ENCODE data around the gene RAD51B. TPM values are rescaled to one million over a fixed set of nuclear protein-coding genes. Genes with fewer than 3 reads are reported as not detected.

Gene RAD51B
- total and polyA plus RNA-seq, 4 donors = 2.5 to 95.0 (median 9.6) TPM

GRCh38 chr14:68386950-68387779, 567.6 kb downstream of the RAD51B start:
- Histone ChIP-seq H3K4me3 (no peak overlapping the region), H3K27me3 (ENCODE audit: control insufficient read depth in 3 of 3, insufficient read depth in 3 of 3, low read length in 2 of 3) (no peaks in the 10 kb centered on the region), H3K9me3 (ENCODE audit: control insufficient read depth in 4 of 4, insufficient read depth in 3 of 4, low read length in 3 of 4) (no peaks in the 10 kb centered on the region), H3K36me3 (ENCODE audit: control insufficient read depth in 4 of 4, insufficient read depth in 4 of 4, low read length in 4 of 4) (no peaks in the 10 kb centered on the region), H3K4me1 (ENCODE audit: control insufficient read depth in 5 of 5, insufficient read depth in 5 of 5, low read length in 5 of 5) (peaks cover 2 to 60% (median 26%) of the 10 kb centered on the region in 5 donors), H3K27ac (ENCODE audit: low read depth in 1 of 2, low read length in 1 of 2) (no peak overlapping the region), H3K9ac (ENCODE audit: insufficient read depth in 1 of 2, low read length in 2 of 2) (peak overlapping the region in 1 of 2 donors; percentile 2)
- no peak for TF ChIP-seq CTCF (IDR thresholded peaks at IDR 0.05; ENCODE audit: control extremely low read depth, extremely low read depth)
- DNase-seq = peak in 2 of 3 donors; percentile 84 to 89
- no peak for ATAC-seq (ENCODE audit: insufficient read depth, low FRiP score)
- WGBS, 2 donors = 37 to 43% methylated on average over 6 of the region's 6 CpGs

- H3K4me3 ChIP-seq = no peak overlapping the region
- no peak overlapping the region for H3K27ac ChIP-seq (ENCODE audit: low read depth in 1 of 2, low read length in 1 of 2)
- peak in 1 of 3 donors; percentile 31 for DNase-seq
- no peaks in the 10 kb centered on the region for H3K9me3 ChIP-seq (ENCODE audit: control insufficient read depth in 4 of 4, insufficient read depth in 3 of 4, low read length in 3 of 4)
- WGBS, 2 donors = 86 to 91% methylated on average over 3 of the region's 3 CpGs
- H3K9ac ChIP-seq (ENCODE audit: insufficient read depth in 1 of 2, low read length in 2 of 2) = no peak overlapping the region
- no peaks in the 10 kb centered on the region for H3K36me3 ChIP-seq (ENCODE audit: control insufficient read depth in 4 of 4, insufficient read depth in 4 of 4, low read length in 4 of 4)
- ATAC-seq (ENCODE audit: insufficient read depth, low FRiP score) = no peak
- H3K27me3 ChIP-seq (ENCODE audit: control insufficient read depth in 3 of 3, insufficient read depth in 3 of 3, low read length in 2 of 3) = no peaks in the 10 kb centered on the region
- TF ChIP-seq CTCF (IDR thresholded peaks at IDR 0.05; ENCODE audit: control extremely low read depth, extremely low read depth) = no peak
- peaks cover 4 to 69% (median 35%) of the 10 kb centered on the region in 5 donors for H3K4me1 ChIP-seq (ENCODE audit: control insufficient read depth in 5 of 5, insufficient read depth in 5 of 5, low read length in 5 of 5)
These were observed 570.4 kb downstream of the RAD51B start for GRCh38 chr14:68389943-68390342.

- Histone ChIP-seq H3K9me3 (ENCODE audit: control insufficient read depth in 4 of 4, insufficient read depth in 3 of 4, low read length in 3 of 4) (no peaks in the 10 kb centered on the region), H3K36me3 (ENCODE audit: control insufficient read depth in 4 of 4, insufficient read depth in 4 of 4, low read length in 4 of 4) (no peaks in the 10 kb centered on the region), H3K9ac (ENCODE audit: insufficient read depth in 1 of 2, low read length in 2 of 2) (no peak overlapping the region), H3K27me3 (ENCODE audit: control insufficient read depth in 3 of 3, insufficient read depth in 3 of 3, low read length in 2 of 3) (no peaks in the 10 kb centered on the region), H3K27ac (ENCODE audit: low read depth in 1 of 2, low read length in 1 of 2) (no peak overlapping the region), H3K4me3 (no peak overlapping the region), H3K4me1 (ENCODE audit: control insufficient read depth in 5 of 5, insufficient read depth in 5 of 5, low read length in 5 of 5) (peaks cover 4 to 69% (median 34%) of the 10 kb centered on the region in 5 donors)
- no peak for TF ChIP-seq CTCF (IDR thresholded peaks at IDR 0.05; ENCODE audit: control extremely low read depth, extremely low read depth)
- no peak for ATAC-seq (ENCODE audit: insufficient read depth, low FRiP score)
- no peak for DNase-seq
- 87 to 92% methylated on average over 2 of the region's 2 CpGs for WGBS, 2 donors
These were observed 571.2 kb downstream of the RAD51B start for GRCh38 chr14:68390741-68391140.
